ENCODE measurements around the gene ABCD1. TPM values are rescaled to one million over a fixed set of nuclear protein-coding genes. Genes with fewer than 3 reads are reported as not detected.
A peak's percentile ranks its signal among the peaks of the same experiment; 100 is the strongest.

Gene ABCD1
- total and polyA plus RNA-seq, 9 of the 15 experiments (the other 6 are each of a cell fraction or from before 2014, with no cell fraction given) = 0.07 to 6.9 (median 2.2) TPM

- TF ChIP-seq CBFA2T2 (conservative IDR thresholded peaks at IDR 0.05) (no peak), ZNF584 (CRISPR knock-in tag; IDR thresholded peaks at IDR 0.05; ENCODE audit: low read depth) (no peak), U2AF1 (optimal IDR thresholded peaks at IDR 0.05; ENCODE audit: low read depth, low read length) (no peak), SIN3A (IDR thresholded peaks at IDR 0.05; ENCODE audit: borderline replicate concordance in 2 of 2, control insufficient read depth in 1 of 2, low read depth in 2 of 2, low read length in 2 of 2) (peak in 1 of 2 experiments; percentile 11; a peak in 1 of 4 replicates), HDAC1 (IDR thresholded peaks at IDR 0.05) (no peak), BHLHE40 (IDR thresholded peaks at IDR 0.05; ENCODE audit: low read length) (no peak), TBL1XR1 (IDR thresholded peaks at IDR 0.05; ENCODE audit: low read length in 2 of 2) (no peak), YY1 (IDR thresholded peaks at IDR 0.05; ENCODE audit: borderline replicate concordance in 1 of 3, control insufficient read depth in 1 of 3, extremely low read depth in 1 of 3, insufficient read depth in 3 of 3, insufficient read length in 1 of 3, insufficient replicate concordance in 2 of 3, low read depth in 1 of 3, low read length in 2 of 3) (peak in 1 of 3 experiments; percentile 32), ZNF134 (CRISPR knock-in tag; conservative IDR thresholded peaks at IDR 0.05) (no peak), RFX1 (IDR thresholded peaks at IDR 0.05) (no peak)
- TF ChIP-seq, protein P1, sequence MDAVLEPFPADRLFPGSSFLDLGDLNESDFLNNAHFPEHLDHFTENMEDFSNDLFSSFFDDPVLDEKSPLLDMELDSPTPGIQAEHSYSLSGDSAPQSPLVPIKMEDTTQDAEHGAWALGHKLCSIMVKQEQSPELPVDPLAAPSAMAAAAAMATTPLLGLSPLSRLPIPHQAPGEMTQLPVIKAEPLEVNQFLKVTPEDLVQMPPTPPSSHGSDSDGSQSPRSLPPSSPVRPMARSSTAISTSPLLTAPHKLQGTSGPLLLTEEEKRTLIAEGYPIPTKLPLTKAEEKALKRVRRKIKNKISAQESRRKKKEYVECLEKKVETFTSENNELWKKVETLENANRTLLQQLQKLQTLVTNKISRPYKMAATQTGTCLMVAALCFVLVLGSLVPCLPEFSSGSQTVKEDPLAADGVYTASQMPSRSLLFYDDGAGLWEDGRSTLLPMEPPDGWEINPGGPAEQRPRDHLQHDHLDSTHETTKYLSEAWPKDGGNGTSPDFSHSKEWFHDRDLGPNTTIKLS (IDR thresholded peaks at IDR 0.05; ENCODE audit: borderline replicate concordance, low read depth) = peak; percentile 53; the same call in 1 of the 2 replicates
These were observed 68.6 kb downstream of the ABCD1 start (continued) for GRCh38 chrX:153793291-153793690.

Other genes starting within 250 kb of the ABCD1 start
Only the 7 nearest of the 19 such genes appear.
- 1.3 and 1.4 TPM in 2 replicates for gene PNCK, start 51.0 kb upstream of the ABCD1 start, total RNA-seq (2014; rRNA removed)
- gene PNCK, start 51.0 kb upstream of the ABCD1 start, total RNA-seq (2014; rRNA removed; fragmentation: Illumina TruSeq; extraction: Trizol) = 0.25 and 0.48 TPM in 2 replicates
- 0.51 and 0.79 TPM in 2 replicates for gene PNCK, start 51.0 kb upstream of the ABCD1 start, total RNA-seq (2015; rRNA removed; fragmentation: Illumina TruSeq; extraction: Trizol)
- 1.9 and 2.2 TPM in 2 replicates for gene PNCK, start 51.0 kb upstream of the ABCD1 start, total RNA-seq (2021)
- 7.5 and 23.6 TPM in 2 replicates for gene PNCK, start 51.0 kb upstream of the ABCD1 start, polyA plus RNA-seq (2011; rRNA removed)
- gene PNCK, start 51.0 kb upstream of the ABCD1 start, polyA plus RNA-seq (2014; fragmentation: Illumina TruSeq; extraction: Trizol) = 1.0 and 1.2 TPM in 2 replicates
- gene PNCK, start 51.0 kb upstream of the ABCD1 start, polyA plus RNA-seq (2014; fragmentation: Nextera tagmentation; extraction: Ambion mirVana) = under 1 TPM in 1 of 2 experiments, not detected in 1; 0.13 TPM
- 1.7 and 2.5 TPM in 2 replicates for gene PNCK, start 51.0 kb upstream of the ABCD1 start, polyA plus RNA-seq (2014; rRNA removed)
- gene SLC6A8, start 36.9 kb upstream of the ABCD1 start, total RNA-seq (2014; rRNA removed) = 29.6 and 45.6 TPM in 2 replicates
- 24.7 and 34.3 TPM in 2 replicates for gene SLC6A8, start 36.9 kb upstream of the ABCD1 start, total RNA-seq (2014; rRNA removed; fragmentation: Illumina TruSeq; extraction: Trizol)
- gene SLC6A8, start 36.9 kb upstream of the ABCD1 start, total RNA-seq (2015; rRNA removed; fragmentation: Illumina TruSeq; extraction: Trizol) = 30.3 and 31.0 TPM in 2 replicates
- 122 and 144 TPM in 2 replicates for gene SLC6A8, start 36.9 kb upstream of the ABCD1 start, total RNA-seq (2021)
- 139 and 294 TPM in 2 replicates for gene SLC6A8, start 36.9 kb upstream of the ABCD1 start, polyA plus RNA-seq (2011; rRNA removed)
- gene SLC6A8, start 36.9 kb upstream of the ABCD1 start, polyA plus RNA-seq (2014; fragmentation: Illumina TruSeq; extraction: Trizol) = 73.5 and 87.0 TPM in 2 replicates
- gene SLC6A8, start 36.9 kb upstream of the ABCD1 start, polyA plus RNA-seq (2014; fragmentation: Nextera tagmentation; extraction: Ambion mirVana) = 1 to 10 TPM in 1 of 2 experiments, under 1 TPM in 1; 0.68 to 1.7 TPM
- 76.7 and 77.6 TPM in 2 replicates for gene SLC6A8, start 36.9 kb upstream of the ABCD1 start, polyA plus RNA-seq (2014; rRNA removed)
- gene BCAP31, start 469 bp upstream of the ABCD1 start, total RNA-seq (2014; rRNA removed) = 156 and 184 TPM in 2 replicates
- 206 and 225 TPM in 2 replicates for gene BCAP31, start 469 bp upstream of the ABCD1 start, total RNA-seq (2014; rRNA removed; fragmentation: Illumina TruSeq; extraction: Trizol)
- 170 and 173 TPM in 2 replicates for gene BCAP31, start 469 bp upstream of the ABCD1 start, total RNA-seq (2015; rRNA removed; fragmentation: Illumina TruSeq; extraction: Trizol)
- 261 and 262 TPM in 2 replicates for gene BCAP31, start 469 bp upstream of the ABCD1 start, total RNA-seq (2021)
- gene BCAP31, start 469 bp upstream of the ABCD1 start, polyA plus RNA-seq (2011; rRNA removed) = 157 and 186 TPM in 2 replicates
- 188 and 219 TPM in 2 replicates for gene BCAP31, start 469 bp upstream of the ABCD1 start, polyA plus RNA-seq (2014; fragmentation: Illumina TruSeq; extraction: Trizol)
- 100 to 1,000 TPM; 562 to 683 TPM for gene BCAP31, start 469 bp upstream of the ABCD1 start, polyA plus RNA-seq (2014; fragmentation: Nextera tagmentation; extraction: Ambion mirVana)
- 175 and 176 TPM in 2 replicates for gene BCAP31, start 469 bp upstream of the ABCD1 start, polyA plus RNA-seq (2014; rRNA removed)
- 1.6 and 2.0 TPM in 2 replicates for gene PLXNB3, start 39.4 kb downstream of the ABCD1 start, total RNA-seq (2014; rRNA removed)
- gene PLXNB3, start 39.4 kb downstream of the ABCD1 start, total RNA-seq (2014; rRNA removed; fragmentation: Illumina TruSeq; extraction: Trizol) = 0.22 TPM in 1 of 2 replicates, not detected in the other
- gene PLXNB3, start 39.4 kb downstream of the ABCD1 start, total RNA-seq (2015; rRNA removed; fragmentation: Illumina TruSeq; extraction: Trizol) = 0.25 and 0.72 TPM in 2 replicates
- 1.6 TPM in 2 replicates for gene PLXNB3, start 39.4 kb downstream of the ABCD1 start, total RNA-seq (2021)
- gene PLXNB3, start 39.4 kb downstream of the ABCD1 start, polyA plus RNA-seq (2011; rRNA removed) = 1.5 and 2.4 TPM in 2 replicates
- 0.40 and 0.50 TPM in 2 replicates for gene PLXNB3, start 39.4 kb downstream of the ABCD1 start, polyA plus RNA-seq (2014; fragmentation: Illumina TruSeq; extraction: Trizol)
- gene PLXNB3, start 39.4 kb downstream of the ABCD1 start, polyA plus RNA-seq (2014; fragmentation: Nextera tagmentation; extraction: Ambion mirVana) = not detected
- gene PLXNB3, start 39.4 kb downstream of the ABCD1 start, polyA plus RNA-seq (2014; rRNA removed) = 1.4 and 1.6 TPM in 2 replicates
- 0.09 TPM in 1 of 2 replicates, not detected in the other for gene SRPK3, start 56.2 kb downstream of the ABCD1 start, total RNA-seq (2014; rRNA removed)
- not detected in 2 replicates for gene SRPK3, start 56.2 kb downstream of the ABCD1 start, total RNA-seq (2014; rRNA removed; fragmentation: Illumina TruSeq; extraction: Trizol)
- not detected in 2 replicates for gene SRPK3, start 56.2 kb downstream of the ABCD1 start, total RNA-seq (2015; rRNA removed; fragmentation: Illumina TruSeq; extraction: Trizol)
- 0.04 TPM in 1 of 2 replicates, not detected in the other for gene SRPK3, start 56.2 kb downstream of the ABCD1 start, total RNA-seq (2021)
- gene SRPK3, start 56.2 kb downstream of the ABCD1 start, polyA plus RNA-seq (2011; rRNA removed) = 0.01 and 0.12 TPM in 2 replicates
- 0.03 TPM in 1 of 2 replicates, not detected in the other for gene SRPK3, start 56.2 kb downstream of the ABCD1 start, polyA plus RNA-seq (2014; fragmentation: Illumina TruSeq; extraction: Trizol)
- gene SRPK3, start 56.2 kb downstream of the ABCD1 start, polyA plus RNA-seq (2014; fragmentation: Nextera tagmentation; extraction: Ambion mirVana) = under 1 TPM; 0.04 to 0.06 TPM
- 0.03 and 0.07 TPM in 2 replicates for gene SRPK3, start 56.2 kb downstream of the ABCD1 start, polyA plus RNA-seq (2014; rRNA removed)
- 62.4 and 70.5 TPM in 2 replicates for gene IDH3G, start 69.5 kb downstream of the ABCD1 start, total RNA-seq (2014; rRNA removed)
- gene IDH3G, start 69.5 kb downstream of the ABCD1 start, total RNA-seq (2014; rRNA removed; fragmentation: Illumina TruSeq; extraction: Trizol) = 16.3 and 30.6 TPM in 2 replicates
- gene IDH3G, start 69.5 kb downstream of the ABCD1 start, total RNA-seq (2015; rRNA removed; fragmentation: Illumina TruSeq; extraction: Trizol) = 34.1 and 39.2 TPM in 2 replicates
- 64.0 and 67.1 TPM in 2 replicates for gene IDH3G, start 69.5 kb downstream of the ABCD1 start, total RNA-seq (2021)
- 37.9 and 74.6 TPM in 2 replicates for gene IDH3G, start 69.5 kb downstream of the ABCD1 start, polyA plus RNA-seq (2011; rRNA removed)
- gene IDH3G, start 69.5 kb downstream of the ABCD1 start, polyA plus RNA-seq (2014; fragmentation: Illumina TruSeq; extraction: Trizol) = 72.5 and 80.1 TPM in 2 replicates
- 10 to 100 TPM; 24.3 to 36.4 TPM for gene IDH3G, start 69.5 kb downstream of the ABCD1 start, polyA plus RNA-seq (2014; fragmentation: Nextera tagmentation; extraction: Ambion mirVana)
- gene IDH3G, start 69.5 kb downstream of the ABCD1 start, polyA plus RNA-seq (2014; rRNA removed) = 63.2 and 69.3 TPM in 2 replicates
- gene SSR4, start 69.8 kb downstream of the ABCD1 start, total RNA-seq (2014; rRNA removed) = 222 and 275 TPM in 2 replicates
- 120 and 146 TPM in 2 replicates for gene SSR4, start 69.8 kb downstream of the ABCD1 start, total RNA-seq (2014; rRNA removed; fragmentation: Illumina TruSeq; extraction: Trizol)
- 299 and 311 TPM in 2 replicates for gene SSR4, start 69.8 kb downstream of the ABCD1 start, total RNA-seq (2015; rRNA removed; fragmentation: Illumina TruSeq; extraction: Trizol)
- gene SSR4, start 69.8 kb downstream of the ABCD1 start, total RNA-seq (2021) = 272 and 275 TPM in 2 replicates
- 255 and 290 TPM in 2 replicates for gene SSR4, start 69.8 kb downstream of the ABCD1 start, polyA plus RNA-seq (2011; rRNA removed)
- 196 and 294 TPM in 2 replicates for gene SSR4, start 69.8 kb downstream of the ABCD1 start, polyA plus RNA-seq (2014; fragmentation: Illumina TruSeq; extraction: Trizol)
- 100 to 1,000 TPM; 469 to 492 TPM for gene SSR4, start 69.8 kb downstream of the ABCD1 start, polyA plus RNA-seq (2014; fragmentation: Nextera tagmentation; extraction: Ambion mirVana)
- 344 and 405 TPM in 2 replicates for gene SSR4, start 69.8 kb downstream of the ABCD1 start, polyA plus RNA-seq (2014; rRNA removed)